GM18499 (cell line): ENCODE data around the gene PRRC2B.

Experiments used
- ATAC-seq: cut with Tn5 transposase; IDR thresholded peaks from one replicate; pipeline ENCODE4 v1.9.1; 2021; ENCODE audit warnings: moderate number of reproducible peaks; ENCODE audit not compliant: insufficient read depth, unreplicated experiment

The PRRC2B gene

DNA sequence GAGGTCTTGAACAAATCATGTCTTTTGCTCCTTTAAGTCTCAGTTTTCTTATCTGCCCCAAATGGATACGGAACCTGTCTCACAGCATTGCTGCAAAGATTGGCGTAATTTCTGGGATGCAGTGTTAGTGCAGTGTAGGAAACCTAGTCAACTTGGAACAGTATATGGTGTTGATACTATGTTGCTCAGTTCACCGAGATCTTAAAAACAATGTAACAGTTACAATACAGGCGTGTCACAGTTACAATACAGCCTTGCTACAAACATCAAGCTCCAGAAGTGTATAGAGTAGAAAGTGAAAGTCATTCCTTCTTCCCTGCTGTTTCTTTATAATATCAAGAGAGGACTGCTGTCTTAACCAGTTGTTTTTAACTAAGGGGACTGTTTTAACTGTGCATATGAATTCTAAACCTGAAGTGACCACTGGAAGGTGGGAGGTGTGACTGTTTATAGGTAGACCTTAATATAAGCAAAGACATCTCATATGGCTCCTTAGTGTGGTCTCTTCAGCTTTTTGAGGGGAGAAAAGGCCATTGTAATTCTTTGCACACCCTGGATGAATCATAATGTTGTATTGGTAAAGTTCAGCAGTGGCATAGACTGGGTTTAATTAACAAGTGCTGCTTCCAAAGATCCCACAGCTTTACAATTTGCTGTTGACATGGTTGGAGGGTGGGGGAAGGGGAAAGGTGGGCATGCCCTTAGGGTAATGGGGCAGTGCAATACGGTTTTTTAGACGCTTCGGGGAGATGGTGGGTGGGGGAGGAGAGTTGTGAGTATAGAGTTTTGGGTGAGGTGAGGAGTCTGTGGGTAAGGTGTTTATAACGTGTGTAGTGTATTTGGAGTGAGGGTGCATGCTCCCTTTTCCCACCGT is 12.9 kb downstream of the PRRC2B start:
- ATAC-seq = no peak

DNA sequence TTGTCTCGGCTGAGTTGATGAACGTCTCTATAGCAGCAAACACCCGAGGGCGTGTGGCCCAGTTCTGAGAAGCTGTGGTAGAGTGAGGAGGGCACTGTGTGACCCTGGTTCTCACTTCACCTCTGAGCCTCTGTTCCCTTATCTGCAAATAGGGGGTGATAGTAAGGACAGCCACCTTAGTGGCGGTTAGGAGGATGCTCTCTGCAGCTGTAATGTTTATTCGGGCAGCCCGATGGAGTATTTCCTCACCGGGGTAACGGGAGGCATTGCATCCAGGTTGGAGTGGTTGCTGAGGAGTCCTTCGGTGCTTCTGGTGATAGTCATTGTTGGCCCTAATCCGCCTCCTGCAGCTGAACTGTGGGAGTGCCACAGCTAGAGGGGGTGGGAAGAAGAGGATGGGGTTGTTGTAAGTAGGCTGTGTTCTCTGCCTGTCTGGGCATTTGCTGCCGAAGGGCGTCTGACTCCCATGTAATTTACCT is 13.9 kb downstream of the PRRC2B start:
- no peak for ATAC-seq

DNA sequence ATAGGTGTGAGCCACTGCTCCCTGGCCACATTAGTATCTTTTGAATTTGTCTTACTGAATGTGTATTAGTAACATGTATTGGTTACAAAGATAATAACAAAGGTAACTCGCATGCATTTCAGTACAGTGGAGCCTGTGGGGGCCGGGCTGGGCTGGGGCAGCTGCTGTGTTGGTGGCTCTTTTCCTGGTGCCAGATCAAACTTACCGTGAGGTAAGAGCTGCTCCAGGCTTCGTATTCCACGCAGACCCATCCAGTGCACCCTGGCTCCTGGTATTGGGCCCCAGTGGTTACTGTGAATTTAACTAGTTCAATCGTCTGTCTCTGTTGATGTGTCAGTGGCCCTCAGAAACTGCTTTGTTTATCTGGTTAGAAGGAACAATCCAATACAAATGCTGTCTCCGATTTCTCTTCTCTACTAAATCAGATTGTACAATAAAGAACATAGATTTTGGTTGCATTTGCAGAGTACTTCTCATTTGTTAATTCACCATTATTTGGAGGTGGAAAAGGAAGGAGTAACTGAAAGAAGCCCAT is 15.6 kb downstream of the PRRC2B start:
- ATAC-seq = no peak

DNA sequence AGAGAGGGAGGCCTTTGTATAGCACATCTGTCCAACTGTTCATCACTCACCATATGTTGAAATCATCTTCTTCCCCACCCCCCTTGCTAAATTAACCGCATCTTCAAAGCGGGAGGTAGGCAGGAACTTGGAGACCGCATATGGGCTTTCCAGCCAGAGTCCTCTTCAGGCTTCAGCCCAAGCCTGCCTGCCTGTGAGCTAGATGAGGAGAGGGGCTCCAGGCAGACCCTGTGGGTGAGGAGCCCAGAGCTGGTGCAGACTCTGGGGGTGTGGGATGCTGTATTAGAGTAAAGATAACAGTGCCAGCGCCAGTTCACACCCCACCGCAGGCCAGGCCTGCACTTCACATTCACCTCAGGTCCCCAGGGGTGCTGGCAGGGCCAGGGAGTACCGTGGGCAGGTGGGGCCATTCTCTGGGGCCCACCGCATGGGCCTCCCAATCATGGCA is 16.2 kb downstream of the PRRC2B start:
- no peak for ATAC-seq

DNA sequence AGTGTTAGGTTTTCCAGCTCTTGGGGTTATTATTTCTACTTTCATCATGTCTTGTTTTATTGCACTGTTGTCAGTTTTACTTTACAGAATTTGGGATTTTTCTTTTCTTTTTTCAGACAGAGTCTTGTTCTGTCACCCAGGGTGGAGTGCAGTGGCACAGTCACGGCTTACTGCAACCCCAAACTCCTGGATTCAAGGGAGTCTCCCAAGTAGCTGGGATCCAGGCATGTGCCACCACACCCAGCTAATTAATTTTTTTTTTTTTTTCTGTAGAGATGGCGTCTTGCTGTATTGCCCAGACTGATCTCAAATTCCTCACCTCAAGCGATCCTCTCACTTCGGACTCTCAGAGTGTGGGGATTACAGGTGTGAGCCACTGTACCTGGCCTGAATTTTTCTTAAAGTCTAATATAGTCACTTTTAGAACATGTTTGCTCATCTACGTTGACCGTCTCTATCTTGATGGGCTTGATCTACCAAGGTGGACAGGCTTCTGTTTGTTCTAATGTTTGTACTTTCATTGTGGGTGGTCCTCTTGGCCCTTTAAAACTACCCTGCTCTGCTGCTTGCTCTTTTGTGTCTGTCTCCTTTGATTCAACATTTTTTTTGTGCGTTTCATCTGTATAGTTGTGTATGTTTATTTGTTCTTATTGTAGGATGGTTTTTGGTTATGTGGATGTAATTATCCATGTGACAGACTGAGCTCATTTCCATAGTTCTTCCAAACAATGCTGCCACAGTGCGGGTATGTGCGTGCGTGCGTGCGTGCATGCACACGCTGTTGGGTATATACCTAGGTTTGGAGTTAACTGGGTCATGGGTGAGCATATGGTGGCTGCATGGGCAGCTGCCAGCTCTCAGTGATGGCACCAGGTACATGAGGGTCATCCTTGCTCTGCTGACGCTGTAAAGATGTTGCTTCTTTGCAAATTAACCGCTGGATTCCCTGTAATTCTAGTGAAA is 18.1 kb downstream of the PRRC2B start:
- ATAC-seq = no peak

DNA sequence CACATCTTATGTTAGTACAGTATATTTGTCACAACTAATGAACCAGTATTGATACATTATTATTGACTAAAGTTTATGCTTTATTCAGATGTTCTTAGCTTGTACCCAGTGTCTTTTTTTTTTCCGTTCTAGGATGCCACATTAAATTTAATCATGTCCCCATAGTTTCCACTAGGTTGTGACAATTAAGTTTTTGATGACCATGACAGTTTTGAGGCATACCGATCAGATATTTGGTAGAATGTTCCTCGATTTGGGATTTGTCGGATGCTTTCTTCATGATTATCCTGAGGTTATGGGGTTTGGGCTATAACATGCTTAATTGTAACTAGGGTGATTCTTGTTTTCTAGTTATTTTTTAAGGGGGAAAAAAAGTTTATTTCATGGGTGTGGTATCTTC is 22.6 kb downstream of the PRRC2B start:
- ATAC-seq = no peak

DNA sequence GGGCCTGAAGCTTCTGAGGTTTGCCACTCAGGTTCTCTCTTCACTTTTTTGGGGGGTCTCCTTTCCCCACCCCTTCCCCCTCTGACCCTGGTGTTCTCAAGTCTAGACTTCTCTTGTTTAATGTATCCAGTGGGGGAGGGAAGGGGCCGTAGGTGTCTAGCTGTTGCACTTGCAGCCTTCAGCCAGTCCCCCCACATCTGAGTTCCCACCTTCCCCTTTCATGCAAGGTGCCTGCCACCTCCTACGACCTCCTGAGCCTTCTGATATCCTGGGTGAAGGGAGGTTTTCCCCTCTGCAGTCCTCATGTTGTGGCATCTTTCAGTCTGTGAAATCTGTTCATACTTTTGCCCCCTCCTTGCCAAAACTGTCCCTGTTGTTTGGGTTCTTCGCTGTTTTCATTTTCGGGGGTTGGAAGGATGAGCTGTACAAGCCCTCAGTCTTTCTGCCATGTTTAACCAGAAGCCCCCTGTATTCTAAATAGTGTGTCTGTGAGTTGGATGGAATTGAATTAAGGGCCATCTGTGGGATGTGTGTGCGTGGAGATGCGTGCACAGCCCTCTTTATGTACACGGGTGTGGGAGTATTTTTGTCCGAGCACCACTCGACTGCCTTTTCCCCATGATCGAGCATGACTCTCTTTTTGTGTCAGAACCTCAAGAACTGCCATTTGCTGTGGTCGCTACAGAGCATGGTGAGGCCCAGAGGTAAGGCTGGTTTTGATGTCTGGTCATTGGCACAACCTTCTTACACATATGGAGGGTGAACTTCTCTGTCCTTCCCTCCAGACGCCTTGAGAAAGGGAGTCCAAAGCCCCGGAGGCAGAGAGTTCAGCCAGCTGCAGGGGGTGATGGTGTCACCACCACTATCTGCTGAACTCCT is 23.6 kb downstream of the PRRC2B start:
- no peak for ATAC-seq

DNA sequence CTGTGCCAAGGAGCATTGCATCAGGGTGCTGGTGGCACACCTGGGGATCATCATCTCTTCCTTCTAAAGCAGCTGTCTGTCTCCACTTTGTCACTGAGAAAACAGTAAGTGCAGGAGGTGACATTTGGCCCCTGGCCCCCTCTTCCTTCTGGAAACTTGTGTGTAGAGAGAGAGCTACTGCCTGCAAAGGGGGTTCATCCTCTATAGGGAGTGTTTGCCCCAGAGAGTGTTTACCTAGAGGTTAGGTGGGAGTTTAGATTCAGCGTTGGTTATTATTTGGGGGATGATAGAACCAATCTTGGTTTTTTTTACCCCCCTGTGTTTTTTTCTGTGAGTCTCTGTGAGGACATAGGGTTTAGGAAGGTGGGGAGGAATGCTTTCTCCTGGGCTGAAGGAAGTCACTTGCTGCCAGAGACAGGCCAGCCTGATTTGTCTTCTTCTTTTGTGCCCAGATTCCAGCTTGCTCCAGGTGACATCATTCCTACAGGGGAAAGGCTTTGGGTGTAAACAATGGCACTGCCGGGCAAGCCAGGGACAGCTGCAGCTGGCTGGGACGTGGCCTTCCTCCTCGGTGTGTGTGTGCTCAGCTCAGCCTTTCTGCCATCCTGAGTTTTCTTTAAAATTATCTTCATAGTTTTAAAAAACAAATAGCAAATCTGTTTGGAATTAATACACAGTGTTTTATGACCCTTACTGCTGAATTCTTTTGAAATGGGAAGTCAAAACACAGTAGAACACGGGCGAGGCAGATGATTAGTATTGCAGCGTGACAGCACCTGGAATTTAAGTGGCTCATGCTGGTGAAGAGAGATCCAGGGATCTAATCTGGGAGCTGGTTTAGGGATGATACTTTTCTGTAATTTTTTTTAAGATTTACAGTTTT is 24.5 kb downstream of the PRRC2B start:
- ATAC-seq = no peak

DNA sequence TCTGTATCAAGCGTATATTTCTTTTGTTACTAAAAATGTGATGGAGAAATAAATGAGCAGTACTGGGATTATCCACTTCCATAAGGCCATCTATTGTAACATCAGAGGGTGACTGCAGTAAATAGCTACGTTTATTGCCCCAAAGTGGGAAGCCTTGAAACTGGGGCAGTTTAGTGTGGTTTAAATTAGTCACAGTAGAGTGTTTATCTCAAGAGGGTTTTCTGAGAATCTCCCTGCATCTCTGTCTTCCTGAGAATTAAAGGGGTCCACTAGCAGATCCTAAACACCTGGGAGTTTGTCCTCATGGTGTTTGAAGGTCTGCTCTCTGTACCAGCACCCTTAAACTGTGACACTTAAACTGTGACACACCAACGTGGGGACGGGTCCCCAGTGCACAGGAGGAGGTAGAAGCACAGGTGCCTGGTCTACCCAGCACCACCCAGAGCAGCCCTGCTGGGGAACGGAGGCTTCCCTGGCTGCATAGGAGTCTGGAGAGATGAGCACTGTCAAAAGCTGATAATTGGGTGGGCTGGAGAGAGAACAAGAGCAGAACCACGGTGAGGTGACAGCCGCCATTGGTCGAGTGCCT is 25.2 kb downstream of the PRRC2B start:
- ATAC-seq = no peak

DNA sequence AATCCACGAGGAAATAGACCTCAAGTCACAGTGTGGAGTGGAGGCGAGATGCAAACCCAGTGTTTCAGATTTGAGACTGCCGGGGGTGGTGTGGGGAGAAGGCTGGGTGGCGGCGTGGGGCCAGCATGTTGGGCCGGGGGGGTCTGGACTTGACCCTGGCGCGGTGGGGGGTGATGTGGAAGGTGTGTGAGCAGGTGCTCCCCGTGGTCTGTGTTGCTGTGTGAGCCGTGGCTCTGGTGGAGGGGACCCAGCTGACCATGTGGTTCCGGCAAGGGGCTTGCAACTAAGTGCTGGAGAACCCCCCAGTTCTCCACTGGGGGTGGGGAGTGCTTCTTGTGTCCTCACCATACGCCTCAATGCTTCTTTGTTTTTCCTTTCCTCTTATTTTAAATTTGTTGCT is 25.8 kb downstream of the PRRC2B start:
- ATAC-seq = no peak

DNA sequence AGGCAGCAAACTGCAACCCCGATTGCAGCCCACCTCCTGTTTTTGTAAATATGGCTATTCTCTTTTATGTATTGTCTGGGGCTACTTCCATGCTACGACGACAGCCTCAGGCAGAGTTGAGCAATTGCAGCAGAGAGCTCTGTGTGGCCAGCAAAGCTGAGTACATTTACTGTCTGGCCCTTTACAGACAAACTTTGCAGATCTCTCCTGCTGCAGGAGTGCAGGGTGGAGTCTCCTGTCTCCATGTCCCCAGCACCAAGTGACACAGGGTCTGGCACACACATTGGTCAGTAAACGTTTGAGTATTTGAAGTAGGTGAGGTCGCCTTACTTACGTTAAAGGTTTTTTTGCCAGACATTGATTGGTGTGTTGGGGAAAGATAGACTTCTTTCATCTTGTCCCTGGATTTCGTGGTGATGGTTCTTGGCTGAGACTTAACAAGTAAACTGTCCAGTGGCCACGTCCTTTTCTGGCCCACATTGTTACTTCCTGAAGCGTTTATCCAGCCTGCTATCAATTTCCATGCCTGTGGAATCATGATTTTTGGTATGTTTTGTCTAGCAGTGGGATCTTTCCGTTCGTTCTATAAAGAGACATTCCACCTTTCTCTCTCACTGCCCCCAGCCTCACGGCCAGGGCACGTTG is 27.2 kb downstream of the PRRC2B start:
- no peak for ATAC-seq

DNA sequence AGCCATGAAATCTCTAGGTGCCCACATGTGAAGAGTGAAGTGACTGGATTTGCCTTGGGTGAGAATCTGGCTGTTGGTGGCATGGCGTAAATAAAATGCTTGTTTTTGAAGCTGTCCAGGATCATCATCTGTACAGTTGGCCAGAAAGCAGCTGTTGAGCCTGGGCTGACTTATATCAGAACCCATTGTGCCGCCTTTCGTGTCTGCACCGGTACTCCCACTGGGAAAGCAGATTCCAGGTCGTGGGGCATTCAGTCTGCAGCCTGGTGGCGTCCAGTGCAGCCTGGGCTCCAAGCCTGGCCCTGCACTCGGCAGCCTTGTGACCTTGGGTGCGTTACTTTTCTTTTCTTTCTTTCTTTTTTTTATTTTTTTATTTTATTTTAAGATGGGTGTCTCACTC is 27.8 kb downstream of the PRRC2B start:
- no peak for ATAC-seq

DNA sequence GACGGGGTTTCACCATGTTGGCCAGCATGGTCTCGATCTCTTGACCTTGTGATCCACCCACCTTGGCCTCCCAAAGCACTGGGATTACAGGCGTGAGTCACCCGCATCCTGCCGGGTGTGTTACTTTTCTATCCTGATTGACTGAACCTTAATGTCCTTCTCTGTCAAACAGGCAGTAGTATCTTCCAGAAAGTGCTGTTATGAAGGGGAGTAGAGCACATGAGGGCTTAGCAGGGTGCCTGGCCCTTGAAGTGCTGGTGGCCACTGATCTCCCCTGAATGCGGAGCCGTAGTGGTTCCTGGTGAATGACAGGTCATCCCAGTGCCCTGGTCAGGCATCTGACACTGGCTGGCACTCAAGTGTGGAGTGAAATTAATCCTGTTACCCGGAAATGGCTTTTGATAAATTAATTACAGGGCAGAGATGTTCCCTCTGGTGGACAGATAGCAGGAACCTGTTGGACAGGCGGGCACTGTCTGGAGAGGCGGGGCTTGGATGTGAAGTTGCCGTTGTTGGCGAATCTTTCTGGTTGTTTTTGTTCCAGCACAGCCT is 28.4 kb downstream of the PRRC2B start:
- ATAC-seq = no peak

DNA sequence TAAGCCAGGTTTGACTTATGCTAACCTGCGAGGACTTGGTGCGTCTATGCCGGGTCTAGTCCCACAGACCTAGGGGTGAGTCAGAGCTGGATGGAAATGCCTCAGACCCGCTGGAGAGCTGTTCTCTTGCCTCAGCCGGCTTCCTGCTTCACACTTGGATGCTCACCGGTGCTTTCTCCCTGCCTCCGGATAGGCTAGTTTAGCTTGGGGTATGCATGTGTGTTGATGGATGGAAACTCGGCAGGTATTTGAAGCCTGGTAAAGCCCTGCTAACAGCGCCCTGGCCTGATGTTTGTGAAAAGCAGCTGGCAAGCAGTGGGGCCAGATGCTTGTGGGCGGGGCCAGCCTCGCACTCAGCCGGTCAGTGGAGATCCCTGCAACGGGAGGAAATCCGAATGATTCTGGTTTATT is 29.3 kb downstream of the PRRC2B start:
- no peak for ATAC-seq

DNA sequence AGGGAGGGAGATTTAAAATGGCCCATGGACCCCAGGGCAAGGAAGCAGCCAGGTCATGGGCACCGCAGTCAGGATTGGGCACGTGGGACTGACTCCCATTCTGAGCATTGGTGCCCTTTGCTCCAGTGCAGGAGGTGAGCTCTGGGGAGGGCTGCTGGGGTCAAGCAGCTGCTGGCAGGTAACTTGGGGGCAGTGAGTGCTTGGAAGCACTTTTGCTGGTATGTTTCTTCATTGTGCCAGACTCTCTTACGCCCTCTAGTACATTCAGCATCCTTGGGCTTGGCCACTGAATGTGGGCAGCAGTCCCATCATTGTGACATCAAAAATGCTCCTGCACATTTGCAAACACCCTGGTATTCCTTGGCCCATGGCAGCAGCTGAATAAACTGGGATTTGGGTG is 32.7 kb downstream of the PRRC2B start:
- ATAC-seq = no peak

DNA sequence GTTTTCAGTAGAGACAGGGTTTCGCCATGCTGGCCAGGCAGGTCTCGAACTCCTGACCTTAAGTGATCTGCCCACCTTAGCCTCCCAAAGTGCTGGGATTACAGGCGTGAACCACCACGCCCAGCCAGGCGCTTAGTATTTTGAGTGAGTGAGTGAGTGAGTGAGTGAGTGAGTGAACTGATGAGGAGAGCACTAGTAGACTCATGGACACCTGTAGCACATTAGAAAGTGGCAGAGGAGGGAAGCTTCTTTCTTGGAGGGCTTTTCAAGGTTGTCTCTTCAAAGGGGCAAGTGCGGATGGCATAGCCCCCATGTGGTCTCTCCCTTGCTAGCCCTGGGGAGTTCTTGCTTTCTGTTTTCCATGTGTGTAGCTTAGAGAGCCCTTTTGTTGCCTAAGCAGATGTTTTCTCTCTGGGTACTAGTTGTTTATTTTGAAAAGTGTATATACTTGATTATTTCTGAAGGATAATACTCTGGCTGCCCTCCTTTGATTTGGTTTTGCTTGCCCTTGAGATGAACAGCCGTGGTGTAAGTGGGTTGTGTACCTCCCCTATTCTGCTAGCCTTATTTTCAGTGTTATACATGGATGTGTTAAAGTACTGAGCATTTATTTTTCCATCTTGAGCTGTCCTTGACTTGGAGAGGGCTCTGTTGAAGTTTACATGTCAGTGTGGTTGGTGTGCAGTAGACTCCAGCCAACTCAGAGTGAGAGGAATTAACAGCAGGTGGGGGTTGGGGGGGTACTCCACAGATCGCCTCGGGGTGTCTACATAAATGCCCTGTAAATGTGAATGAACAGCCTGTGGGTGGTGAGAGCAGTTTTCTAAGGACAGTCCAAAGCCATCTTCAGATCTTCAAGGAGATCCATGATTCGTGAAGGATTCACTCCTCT is 35.5 kb downstream of the PRRC2B start:
- no peak for ATAC-seq

DNA sequence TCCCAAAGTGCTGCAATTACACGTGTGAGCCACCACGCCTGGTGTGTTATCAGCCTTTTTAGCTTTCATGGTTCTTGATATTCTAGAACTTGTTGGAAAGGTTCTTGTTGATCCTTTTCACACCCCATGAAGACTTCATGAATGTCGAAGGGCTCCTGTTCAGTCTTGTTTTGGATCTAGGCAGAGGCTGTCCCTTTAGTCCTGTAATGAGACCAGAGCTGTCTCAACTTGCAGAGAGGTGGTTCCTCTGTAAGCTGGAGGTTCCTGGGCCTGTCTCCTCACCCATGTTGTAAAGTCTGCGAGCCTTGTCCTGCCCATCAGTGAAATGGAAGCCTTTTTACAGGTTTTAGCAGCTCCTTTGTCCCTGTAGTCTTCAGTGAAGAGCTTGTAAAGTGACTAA is 38.2 kb downstream of the PRRC2B start:
- no peak for ATAC-seq
